GM11168 (cell line): ENCODE results near the gene HCFC1R1.

ENCODE experiments used
- in situ Hi-C: fragments of 300-500 bp; cut with MboI; formaldehyde crosslinking; loops from one replicate; pipeline ENCODE4 v1.12.0; 2022; ENCODE audit warnings: low sequenced_read_pairs; ENCODE audit not compliant: unreplicated experiment

HCFC1R1 gene

DNA sequence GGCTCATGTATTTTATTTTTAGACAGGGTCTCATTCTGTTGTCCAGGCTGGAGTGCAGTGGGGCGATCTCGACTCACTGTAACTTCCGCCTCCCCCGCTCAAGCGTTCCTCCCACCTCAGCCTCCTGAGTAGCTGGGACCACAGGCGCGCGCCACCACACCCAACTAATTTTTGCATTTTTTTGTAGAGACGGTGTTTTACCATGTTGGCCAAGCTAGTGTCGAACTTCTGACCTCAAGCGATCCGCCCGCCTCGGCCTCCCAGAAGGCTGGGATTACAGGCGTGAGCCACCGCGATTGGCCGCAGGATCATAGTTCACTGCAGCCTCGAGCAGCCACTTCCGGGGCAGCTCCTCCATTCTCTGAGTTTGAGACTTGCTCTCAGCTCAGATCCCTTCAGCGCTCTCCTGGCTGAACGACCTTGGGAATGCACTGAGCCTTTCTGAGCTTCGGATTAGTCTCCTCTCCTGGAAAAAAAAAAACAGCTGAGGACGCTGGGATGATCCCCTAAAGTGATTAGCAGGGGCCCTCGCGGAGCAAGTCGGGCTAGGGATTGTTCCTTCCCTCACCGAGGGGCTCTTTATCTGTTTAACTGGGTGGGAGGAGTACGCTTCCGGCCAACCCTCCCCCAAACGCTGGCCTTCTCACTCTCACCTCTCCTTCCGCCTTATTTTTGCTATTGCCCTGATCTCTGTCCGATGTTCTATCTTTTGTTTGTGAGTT lies 42.4 kb downstream of the HCFC1R1 start:
- in situ Hi-C loops: no loop called here

DNA sequence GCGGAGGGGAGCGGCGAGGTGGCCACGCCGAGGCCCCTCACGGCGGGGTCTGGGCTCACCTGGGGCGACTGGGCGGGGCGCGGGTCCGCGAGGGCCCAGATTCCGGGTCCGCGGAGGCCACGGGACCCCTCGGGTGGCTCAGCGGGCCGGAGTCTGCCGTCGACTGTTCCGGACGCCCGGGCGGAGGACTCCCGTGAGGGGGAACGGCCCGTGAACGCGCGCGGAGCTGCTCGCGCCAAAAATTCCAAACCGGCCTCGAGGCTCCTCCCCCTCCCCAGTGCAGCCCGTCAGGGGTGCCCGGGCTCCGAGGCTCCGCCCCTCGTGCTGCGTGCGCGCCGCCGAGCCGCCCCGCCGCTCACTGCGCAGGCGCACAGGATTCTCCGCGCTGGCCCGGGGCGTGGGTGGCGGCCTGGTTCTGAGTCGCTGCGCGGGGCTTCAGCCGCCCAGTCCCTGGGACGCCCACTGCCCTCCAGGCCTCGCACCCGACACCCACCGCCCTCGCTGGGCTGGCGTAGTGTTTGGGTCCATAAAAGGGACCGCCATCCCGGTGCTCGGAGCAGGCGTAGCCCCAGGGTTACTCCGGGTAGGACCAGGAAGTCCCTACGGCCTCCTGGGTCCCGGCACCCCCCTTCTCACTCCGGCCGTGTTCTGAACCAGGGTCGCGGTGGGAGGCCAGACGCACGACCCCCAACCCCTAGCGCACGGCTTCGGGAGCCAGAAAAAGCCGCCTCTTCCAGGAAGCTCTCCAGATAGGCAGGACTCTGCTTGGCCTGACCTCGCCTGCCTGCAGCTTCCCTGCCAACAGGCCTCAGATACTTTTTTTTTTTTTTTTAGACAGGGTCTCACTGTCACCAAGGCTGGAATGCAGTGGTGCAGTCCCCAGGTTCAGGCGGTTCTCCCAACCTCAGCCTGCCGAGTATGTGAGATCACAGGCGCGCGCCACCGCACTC lies 43.2 kb downstream of the HCFC1R1 start, which contains the start of gene PKMYT1:
Gene PKMYT1 (minus strand): TSS at position 220 of the 950 bp plus-strand sequence. CDS start 789 bp downstream, outside the sequence.
- in situ Hi-C loops: no loop called here

DNA sequence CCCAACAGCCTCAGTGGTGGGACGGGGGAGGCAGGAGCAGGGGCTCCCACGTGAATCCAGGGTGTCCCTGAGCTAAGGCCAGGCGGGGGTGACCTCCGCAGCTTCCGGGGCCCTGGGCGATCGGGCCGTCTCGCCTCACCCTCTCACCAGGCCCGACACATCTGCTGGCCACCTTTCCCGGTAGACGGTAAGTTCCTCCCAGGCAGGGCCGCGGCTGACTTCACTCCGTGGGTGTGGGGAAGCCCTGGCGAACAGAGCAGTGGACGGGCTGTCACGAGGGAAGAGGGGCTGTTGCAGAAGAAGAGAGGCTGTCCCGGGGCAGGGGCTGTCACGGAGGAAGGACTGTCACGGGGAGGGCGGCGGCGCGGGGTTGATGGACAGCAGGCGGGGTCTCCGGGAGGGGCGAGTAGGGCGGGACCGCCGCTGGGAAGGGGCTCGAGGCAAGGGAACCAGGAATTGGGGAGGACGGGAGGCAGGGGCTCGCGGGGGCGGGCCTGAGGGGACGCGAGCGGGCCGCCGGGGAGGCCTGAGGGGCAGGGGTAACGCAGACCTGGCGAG lies 44.0 kb downstream of the HCFC1R1 start:
- in situ Hi-C loops: no loop called here

DNA sequence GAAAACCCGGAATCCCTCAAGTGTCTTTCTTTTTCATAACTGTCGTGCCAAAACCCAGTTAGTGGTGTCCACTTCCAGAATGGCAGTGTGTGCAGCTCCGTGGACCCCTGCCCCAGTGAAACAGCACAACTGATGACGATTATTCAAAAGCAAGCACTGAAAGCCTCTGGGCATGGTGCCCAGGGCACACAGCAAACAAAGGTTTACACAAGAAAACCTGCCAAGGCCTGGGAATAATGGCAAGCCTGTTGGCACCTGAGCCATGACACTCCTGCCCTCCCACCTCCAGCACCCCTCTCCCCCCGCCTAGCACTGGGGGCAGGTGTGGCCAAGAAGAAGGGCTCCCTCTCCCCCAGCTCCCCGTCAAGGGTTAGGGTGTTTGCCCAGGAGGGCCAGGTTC lies 46.3 kb downstream of the HCFC1R1 start:
- in situ Hi-C loops: no loop called here

DNA sequence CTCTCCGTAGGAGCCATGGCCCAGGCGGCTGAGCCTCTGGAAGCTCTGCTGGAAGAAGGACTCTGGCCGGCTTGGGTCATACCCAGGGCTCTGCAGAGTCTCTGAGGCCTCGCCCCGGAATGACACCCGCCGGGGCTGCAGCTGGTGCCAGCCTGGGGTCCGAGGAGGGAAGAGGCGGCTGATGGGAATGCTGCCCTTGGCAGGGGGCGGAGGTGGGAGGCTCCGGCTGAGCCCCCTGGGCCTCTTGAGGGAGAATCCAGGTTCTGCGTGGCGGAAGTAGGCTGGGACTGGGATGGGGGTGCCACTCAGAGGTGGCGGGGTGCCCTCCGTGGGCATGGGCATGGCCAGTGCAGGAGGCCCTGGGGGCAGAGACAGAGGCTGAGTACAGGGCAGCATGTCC lies 47.1 kb downstream of the HCFC1R1 start:
- in situ Hi-C loops: no loop called here

DNA sequence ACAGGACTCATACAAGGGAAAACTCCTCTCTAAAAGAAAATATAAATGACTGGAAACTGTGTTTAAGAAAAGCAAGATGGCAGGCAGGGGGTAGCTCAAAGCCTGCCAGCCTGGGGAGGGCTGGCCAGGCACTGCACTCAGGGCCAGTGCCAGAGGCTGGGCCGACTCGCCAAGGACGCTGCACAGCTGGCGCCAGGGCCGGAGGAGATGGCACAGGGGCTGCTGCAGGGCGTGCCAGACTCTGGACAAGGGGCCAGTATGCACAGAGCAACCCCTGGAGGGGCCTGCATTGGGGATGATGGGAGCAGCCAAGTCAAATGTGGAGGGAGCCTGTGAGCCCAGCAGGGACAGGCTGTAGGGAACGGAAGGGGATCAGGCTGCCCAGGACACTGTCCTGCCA lies 47.5 kb downstream of the HCFC1R1 start:
- in situ Hi-C loops: no loop called here

DNA sequence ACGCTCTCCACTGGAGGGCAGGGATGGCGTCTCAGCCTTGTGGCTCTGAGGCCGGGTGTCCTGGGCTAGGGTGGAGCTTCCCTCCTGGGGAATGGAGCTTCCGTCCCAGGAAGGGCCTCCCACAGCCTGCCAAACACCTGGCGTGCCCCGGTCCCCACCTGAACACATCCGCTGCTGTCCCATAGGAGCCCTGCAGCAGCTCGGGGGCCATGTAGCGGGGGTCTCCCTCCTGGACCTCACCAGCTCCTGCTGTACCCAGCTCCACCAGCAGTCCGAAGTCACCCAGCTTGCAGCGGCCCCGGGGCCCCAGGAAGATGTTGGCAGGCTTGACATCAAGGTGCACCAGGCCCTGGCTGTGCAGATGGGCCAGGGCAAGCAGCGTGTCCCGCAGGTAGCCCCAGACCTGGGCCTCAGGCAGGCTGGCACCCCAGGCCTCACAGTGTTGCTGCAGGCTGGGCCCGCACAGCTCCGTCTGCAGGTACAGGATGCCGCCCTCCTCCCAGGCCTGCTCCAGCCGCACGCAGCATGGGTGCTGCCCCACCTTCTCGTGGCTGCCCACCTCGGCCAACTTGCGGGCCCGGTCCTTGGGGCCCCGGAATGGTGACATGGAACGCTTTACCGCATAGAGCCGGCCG lies 48.5 kb downstream of the HCFC1R1 start:
- in situ Hi-C loops: no loop called here

DNA sequence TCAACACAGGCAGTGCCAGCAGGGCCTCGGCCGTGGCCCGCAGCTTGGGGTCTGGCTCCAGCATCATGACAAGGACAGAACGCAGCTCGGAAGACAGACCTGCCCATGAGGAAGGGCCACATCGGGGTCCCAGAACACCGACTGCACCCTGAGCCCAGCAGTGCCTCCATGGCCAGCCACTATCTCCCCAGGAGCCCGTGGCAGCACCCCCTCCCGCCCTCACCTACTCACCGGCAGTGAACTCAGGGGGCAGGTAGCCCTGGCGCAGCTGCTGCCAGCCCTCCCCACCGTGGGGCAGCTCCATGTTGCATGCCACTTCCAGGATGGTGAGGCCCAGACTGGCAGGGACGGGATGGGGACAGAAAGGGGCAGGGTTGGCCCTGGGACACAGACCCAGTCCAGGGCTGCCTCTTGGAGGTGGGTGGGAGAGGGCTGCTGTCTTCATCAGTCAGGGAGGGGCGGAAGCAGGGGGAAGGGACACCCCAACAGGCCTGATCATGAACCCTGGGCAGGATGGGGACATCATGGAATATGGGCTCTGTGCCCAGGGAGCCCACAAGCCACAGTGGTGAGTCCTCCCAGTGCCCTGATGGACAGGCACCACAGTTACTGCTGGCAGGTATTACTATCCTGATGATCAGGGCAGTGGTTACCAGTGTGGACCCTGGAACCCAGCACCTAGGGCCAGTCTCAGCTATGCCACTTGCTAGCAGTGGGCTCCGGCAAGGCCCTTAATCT lies 49.3 kb downstream of the HCFC1R1 start:
- in situ Hi-C loops: no loop called here

DNA sequence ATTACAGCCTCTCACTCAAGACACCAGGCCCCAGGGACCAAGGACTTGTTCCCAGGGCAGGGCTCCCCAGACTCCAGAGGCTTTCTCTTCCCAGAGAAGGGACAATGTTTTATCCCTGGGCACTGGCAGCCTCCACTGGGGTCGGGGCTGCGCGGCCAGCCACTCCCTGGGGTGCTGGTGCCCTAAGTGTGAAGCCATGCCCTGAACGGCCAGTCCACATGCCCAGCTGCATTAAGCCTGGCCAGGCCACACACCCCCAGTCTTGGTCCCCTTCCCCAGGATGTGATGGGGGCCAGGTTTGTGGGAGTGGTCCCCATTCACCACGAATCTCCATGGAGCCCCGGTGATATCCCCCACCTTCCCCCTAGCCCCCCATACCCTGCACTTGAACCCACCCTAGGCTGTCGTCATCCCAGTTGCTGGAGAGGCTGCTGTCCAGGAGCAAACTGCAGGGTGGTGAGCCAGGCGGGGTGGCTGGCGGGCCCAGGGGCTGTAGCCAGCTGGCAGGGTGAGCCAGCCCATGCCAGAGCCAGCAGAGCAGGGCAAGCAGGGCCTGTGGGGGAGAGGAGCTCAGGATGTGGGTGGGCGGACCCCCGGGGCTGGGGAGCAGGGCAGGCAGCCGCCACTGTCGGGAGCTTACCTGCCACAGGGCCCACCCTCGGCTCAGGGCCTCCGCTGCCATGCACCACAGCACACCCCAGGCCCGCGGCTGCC lies 50.0 kb downstream of the HCFC1R1 start:
- in situ Hi-C loops: no loop called here

DNA sequence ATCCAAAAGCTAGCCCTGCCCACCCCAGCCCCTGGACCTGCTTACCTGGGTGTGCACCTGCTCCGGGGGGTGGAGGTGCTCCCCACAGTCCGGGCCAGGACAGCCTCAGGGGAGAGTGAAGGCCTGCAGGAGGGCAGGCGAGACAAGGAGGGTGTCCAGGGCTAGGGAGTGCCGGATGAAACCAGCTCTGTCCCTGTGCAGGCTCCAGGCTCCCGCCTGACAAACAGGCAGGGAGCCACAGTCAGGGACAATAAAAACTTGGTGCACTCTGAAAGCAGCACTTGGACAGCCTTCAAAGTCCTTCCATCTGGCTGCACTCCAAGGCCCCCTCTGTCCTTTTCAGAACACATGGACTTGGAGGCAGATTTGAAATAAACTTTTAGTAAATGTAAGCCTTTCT lies 50.6 kb downstream of the HCFC1R1 start:
- in situ Hi-C loops: no loop called here
